Measurements from ENCODE around the gene FAM200B. TPM values are rescaled to one million over a fixed set of nuclear protein-coding genes. Genes with fewer than 3 reads are reported as not detected.

The FAM200B gene
- total and polyA plus RNA-seq, 8 donors, result 18.7 to 86.1 (median 37.8) TPM

- intact Hi-C loops (cut with DNase I; ENCODE audit: low total_unique reads), result no loop called here
- Histone ChIP-seq H3K36me3 (no peaks in the 10 kb centered on the region), H3K27ac (peak overlapping the region in 4 of 5 donors; percentile 94 to 100 (median 98)), H3K4me1 (peaks cover 40 to 87% (median 55%) of the 10 kb centered on the region in 4 donors), H3K27me3 (no peaks in the 10 kb centered on the region), H3K9me3 (no peaks in the 10 kb centered on the region), H3K4me3 (peak overlapping the region; percentile 65 to 84 (median 76))
- no peak for DNase-seq
- 42 to 51% (median 49%) methylated on average over 4 of the region's 4 CpGs for WGBS, 5 donors
- TF ChIP-seq CTCF (IDR thresholded peaks at IDR 0.05) (no peak), EP300 (IDR thresholded peaks at IDR 0.05) (no peak), POLR2A (IDR thresholded peaks at IDR 0.05) (no peak), POLR2AphosphoS5 (IDR thresholded peaks at IDR 0.05) (no peak)
Measured at GRCh38 chr4:15652841-15653240, 28.8 kb upstream of the FAM200B start.

GRCh38 chr4:15653420-15653819 is 28.2 kb upstream of the FAM200B start:
- WGBS, 5 donors, result 16 to 23% (median 22%) methylated on average over 4 of the region's 4 CpGs
- H3K27ac ChIP-seq, result peak overlapping the region in 4 of 5 donors; percentile 94 to 100 (median 98)
- peaks cover 40 to 81% (median 50%) of the 10 kb centered on the region in 4 donors for H3K4me1 ChIP-seq
- no peaks in the 10 kb centered on the region for H3K9me3 ChIP-seq
- H3K4me3 ChIP-seq, result peak overlapping the region; percentile 65 to 84 (median 76)
- no peak for DNase-seq
- H3K27me3 ChIP-seq, result no peaks in the 10 kb centered on the region
- intact Hi-C loops (cut with DNase I; ENCODE audit: low total_unique reads), result no loop called here
- no peaks in the 10 kb centered on the region for H3K36me3 ChIP-seq
- no peak for TF ChIP-seq POLR2AphosphoS5 (IDR thresholded peaks at IDR 0.05)
- TF ChIP-seq CTCF (IDR thresholded peaks at IDR 0.05), result no peak
- TF ChIP-seq POLR2A (IDR thresholded peaks at IDR 0.05), result no peak
- no peak for TF ChIP-seq EP300 (IDR thresholded peaks at IDR 0.05)

- intact Hi-C loops (cut with DNase I; ENCODE audit: low total_unique reads), result no loop called here
- H3K27me3 ChIP-seq, result no peaks in the 10 kb centered on the region
- DNase-seq, result peak in 1 of 2 donors; percentile 77
- H3K9me3 ChIP-seq, result no peaks in the 10 kb centered on the region
- TF ChIP-seq POLR2A (IDR thresholded peaks at IDR 0.05), result no peak
- TF ChIP-seq EP300 (IDR thresholded peaks at IDR 0.05), result no peak
- no peak for TF ChIP-seq POLR2AphosphoS5 (IDR thresholded peaks at IDR 0.05)
- no peak for TF ChIP-seq CTCF (IDR thresholded peaks at IDR 0.05)
- 1 to 3% (median 2%) methylated on average over 7 of the region's 7 CpGs for WGBS, 5 donors
- peak overlapping the region; percentile 94 to 100 (median 98) for H3K27ac ChIP-seq
- peak overlapping the region; percentile 65 to 84 (median 76) for H3K4me3 ChIP-seq
- H3K4me1 ChIP-seq, result peaks cover 38 to 75% (median 47%) of the 10 kb centered on the region in 4 donors
- no peaks in the 10 kb centered on the region for H3K36me3 ChIP-seq
Measured at GRCh38 chr4:15653864-15654592, 27.6 kb upstream of the FAM200B start.

- peak; percentile 46 to 77 for DNase-seq
- WGBS, 5 donors, result 0 to 2% (median 0%) methylated on average over 23 to 66 of the region's 66 CpGs
- intact Hi-C loops (cut with DNase I; ENCODE audit: low total_unique reads), result no loop called here
- Histone ChIP-seq H3K36me3 (no peaks in the 10 kb centered on the region), H3K27ac (peak overlapping the region; percentile 94 to 100 (median 98)), H3K27me3 (no peaks in the 10 kb centered on the region), H3K9me3 (no peaks in the 10 kb centered on the region), H3K4me1 (peaks cover 33 to 68% (median 43%) of the 10 kb centered on the region in 4 donors), H3K4me3 (peak overlapping the region; percentile 65 to 84 (median 76))
- TF ChIP-seq CTCF (IDR thresholded peaks at IDR 0.05) (no peak), POLR2A (IDR thresholded peaks at IDR 0.05) (no peak), POLR2AphosphoS5 (IDR thresholded peaks at IDR 0.05) (no peak), EP300 (IDR thresholded peaks at IDR 0.05) (no peak)
Measured at GRCh38 chr4:15654593-15655222, 26.9 kb upstream of the FAM200B start.
